Thymus (tissue), 11 donors: ENCODE data around the gene WDR83. TPM values are rescaled to one million over a fixed set of nuclear protein-coding genes. Genes with fewer than 3 reads are reported as not detected.
"Not testable (repeated sequence)": the region's sequence is repeated elsewhere in the genome, so short reads cannot be mapped to it uniquely, and the experiment has no call there.

ENCODE experiments used
- DNase-seq, 9 donors: peaks; one replicate each; pipeline ENCODE4 v3.0.0-alpha.2; 2013; ENCODE audit warnings: low spot score in 9 of 9, low read depth in 6 of 9, missing footprints in 1 of 9
- H3K27ac ChIP-seq, 2 donors: one replicate each; pipeline ENCODE4 v1.5.1; 2013; ENCODE audit warnings: control low read depth in 1 of 2, low read depth in 1 of 2, low read length in 1 of 2, mild to moderate bottlenecking in 1 of 2, moderate library complexity in 1 of 2
- H3K27me3 ChIP-seq, 2 donors: one replicate each; pipeline ENCODE4 v1.5.1; 2013; ENCODE audit warnings: low read length in 1 of 2; ENCODE audit not compliant: control insufficient read depth in 2 of 2, insufficient read depth in 1 of 2
- H3K36me3 ChIP-seq, 2 donors: one replicate each; pipeline ENCODE4 v1.5.1; 2013; ENCODE audit warnings: low read length in 1 of 2, mild to moderate bottlenecking in 1 of 2, moderate library complexity in 1 of 2; ENCODE audit not compliant: control insufficient read depth in 2 of 2, insufficient read depth in 2 of 2
- H3K4me1 ChIP-seq, 2 donors: one replicate each; pipeline ENCODE4 v1.5.1; 2013; ENCODE audit warnings: low read length in 2 of 2; ENCODE audit not compliant: control insufficient read depth in 2 of 2, insufficient read depth in 2 of 2
- H3K4me3 ChIP-seq, 2 donors: one replicate each; pipeline ENCODE4 v1.5.1; 2013; ENCODE audit warnings: low read length in 2 of 2, control low read depth in 1 of 2, mild to moderate bottlenecking in 1 of 2
- H3K9me3 ChIP-seq, 2 donors: one replicate each; pipeline ENCODE4 v1.5.1; 2013; ENCODE audit warnings: low read length in 1 of 2, mild to moderate bottlenecking in 1 of 2; ENCODE audit not compliant: control insufficient read depth in 2 of 2, insufficient read depth in 1 of 2
- WGBS: extraction: QIAGEN DNeasy Blood & Tissue Kit; methylation state at CpG from one replicate; pipeline ENCODE4 v1.1.7; 2013; 5-methylcytosine and 5-hydroxymethylcytosine counted together
- polyA plus RNA-seq: library from polyadenylated mRNA; stranded (reverse); fragments of 200-250 nt; gene quantifications from one replicate; pipeline ENCODE4 v1.2.3, GENCODE V29; 2013
- total RNA-seq: library from RNA; stranded (reverse); fragments of 120-200 nt; gene quantifications from one replicate; pipeline ENCODE4 v1.2.4, GENCODE V29; 2013
- donor health status: healthy.

WDR83 gene
- total and polyA plus RNA-seq, 2 donors, result 13.2 to 19.6 TPM

GRCh38 chr19:12675940-12676339 lies 9.3 kb downstream of the WDR83 start:
- Histone ChIP-seq H3K27ac (no peak overlapping the region), H3K9me3 (no peaks in the 10 kb centered on the region), H3K27me3 (no peaks in the 10 kb centered on the region), H3K36me3 (peaks cover 73 to 75% of the 10 kb centered on the region in 2 donors), H3K4me3 (no peak overlapping the region), H3K4me1 (peaks cover 0 to 10% of the 10 kb centered on the region in 2 donors)
- no peak for DNase-seq
- WGBS, result 97% methylated on average over 15 of the region's 15 CpGs

GRCh38 chr19:12676384-12676792 lies 9.8 kb downstream of the WDR83 start:
- Histone ChIP-seq H3K27me3 (no peaks in the 10 kb centered on the region), H3K4me3 (no peak overlapping the region), H3K4me1 (peaks cover 0 to 15% of the 10 kb centered on the region in 2 donors), H3K27ac (no peak overlapping the region), H3K36me3 (peaks cover 73 to 75% of the 10 kb centered on the region in 2 donors), H3K9me3 (no peaks in the 10 kb centered on the region)
- WGBS, result 50% methylated on average over 4 of the region's 4 CpGs
- DNase-seq, result peak in 6 of 9 donors; percentile 67 to 85 (median 73)

GRCh38 chr19:12676928-12677327 lies 10.3 kb downstream of the WDR83 start:
- H3K4me1 ChIP-seq, result peaks cover 0 to 15% of the 10 kb centered on the region in 2 donors
- WGBS, result 98% methylated on average over 12 of the region's 12 CpGs
- no peak overlapping the region for H3K4me3 ChIP-seq
- no peaks in the 10 kb centered on the region for H3K9me3 ChIP-seq
- DNase-seq, result no peak
- H3K36me3 ChIP-seq, result peaks cover 71 to 74% of the 10 kb centered on the region in 2 donors
- H3K27ac ChIP-seq, result no peak overlapping the region
- H3K27me3 ChIP-seq, result no peaks in the 10 kb centered on the region

- Histone ChIP-seq H3K4me1 (peaks cover 0 to 15% of the 10 kb centered on the region in 2 donors), H3K36me3 (peaks cover 63 to 65% of the 10 kb centered on the region in 2 donors)
- not testable (repeated sequence) for H3K27ac ChIP-seq, DNase-seq, H3K27me3 ChIP-seq, H3K4me3 ChIP-seq, H3K9me3 ChIP-seq
- 98% methylated on average over 5 of the region's 5 CpGs for WGBS
These were observed 11.4 kb downstream of the WDR83 start for GRCh38 chr19:12678039-12678438.

GRCh38 chr19:12680034-12680433 lies 13.4 kb downstream of the WDR83 start:
- no peak overlapping the region for H3K27ac ChIP-seq
- 98% methylated on average over 9 of the region's 9 CpGs for WGBS

DNA sequence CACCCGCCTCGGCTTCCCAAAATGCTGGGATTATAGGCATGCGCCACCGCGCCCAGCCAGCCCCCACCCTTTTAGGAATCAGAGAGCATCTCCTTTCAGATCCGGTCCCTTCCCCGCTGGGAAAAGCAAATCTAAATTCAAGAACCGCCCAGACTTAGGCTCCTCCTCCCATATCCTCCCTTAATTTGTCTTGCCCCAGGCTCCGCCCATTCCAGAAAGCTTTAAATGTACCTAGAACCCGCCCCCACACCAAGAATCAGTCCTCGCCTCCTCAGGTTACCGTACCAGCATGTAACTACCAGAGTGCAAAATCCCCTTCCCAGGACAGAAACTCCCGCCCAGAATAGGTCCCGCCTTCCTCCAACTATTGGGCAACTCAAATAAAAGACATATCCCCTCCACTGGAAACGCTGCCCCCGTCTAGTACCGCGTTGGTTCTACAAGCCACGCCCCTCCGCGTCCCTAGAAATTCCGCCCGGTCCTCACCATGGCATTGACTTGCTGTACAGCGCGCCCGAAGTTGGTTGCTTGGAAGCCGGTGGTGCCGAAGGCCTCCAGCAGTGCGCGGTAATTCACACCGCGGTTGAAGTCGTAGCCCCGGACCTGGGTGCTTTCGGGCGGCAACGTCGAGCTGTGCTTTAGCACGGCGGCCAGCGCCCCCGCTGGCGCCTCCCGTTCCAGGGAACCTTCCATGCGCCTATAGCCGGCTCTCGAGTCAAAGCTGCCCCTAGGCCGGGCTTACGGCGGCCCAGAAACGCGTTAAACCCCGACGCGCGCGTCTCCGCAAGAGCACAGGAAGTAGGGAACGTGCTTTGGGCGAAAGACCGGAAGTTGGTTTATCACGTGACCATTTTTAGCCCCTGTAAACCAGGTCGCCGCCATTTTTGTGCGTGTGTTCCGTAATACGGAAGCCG lies 14.7 kb downstream of the WDR83 start, which contains the start of gene DHPS:
DHPS (minus strand) TSS at position 807 of the 914 bp plus-strand sequence; CDS start at position 693, 114 bp downstream.
- Histone ChIP-seq H3K4me1 (peaks cover 0 to 15% of the 10 kb centered on the region in 2 donors), H3K36me3 (peaks cover 34 to 36% of the 10 kb centered on the region in 2 donors), H3K27me3 (no peaks in the 10 kb centered on the region), H3K9me3 (no peaks in the 10 kb centered on the region), H3K27ac (peak within 1 kb of the TSS; percentile 92 to 100), H3K4me3 (peak within 1 kb of the TSS; percentile 63 to 99)
- WGBS, result under 1% methylated on average over 68 of the region's 68 CpGs
- peak; percentile 92 to 99 (median 97) for DNase-seq

More at GRCh38 chr19:12680034-12680433, 13.4 kb downstream of the WDR83 start:
- no peak for DNase-seq
- Histone ChIP-seq H3K27me3 (no peaks in the 10 kb centered on the region), H3K36me3 (peaks cover 47 to 49% of the 10 kb centered on the region in 2 donors), H3K4me1 (peaks cover 0 to 15% of the 10 kb centered on the region in 2 donors), H3K9me3 (no peaks in the 10 kb centered on the region), H3K4me3 (no peak overlapping the region)

DNA sequence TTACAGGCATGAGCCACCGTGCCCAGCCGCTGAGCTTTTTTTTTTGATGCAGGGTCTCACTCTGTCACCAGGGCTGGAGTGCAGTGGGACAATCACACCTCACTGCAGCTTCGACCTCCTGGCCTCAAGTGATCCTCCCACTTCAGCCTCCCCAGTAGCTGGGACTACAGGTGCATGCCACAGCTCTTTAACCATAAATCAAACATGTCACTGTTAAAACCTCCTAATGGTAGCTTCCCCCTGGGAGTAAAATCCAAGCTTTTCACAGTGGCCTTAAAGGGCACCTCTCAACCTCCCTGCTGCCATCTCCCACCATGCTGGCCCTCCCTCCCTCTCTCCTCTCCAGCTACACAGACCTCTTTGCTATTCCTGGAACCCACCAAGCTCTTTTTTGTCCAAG lies 19.2 kb downstream of the WDR83 start:
- Histone ChIP-seq H3K4me3 (no peak overlapping the region), H3K27me3 (no peaks in the 10 kb centered on the region), H3K36me3 (peaks cover 0 to under 1% of the 10 kb centered on the region in 2 donors), H3K9me3 (no peaks in the 10 kb centered on the region), H3K4me1 (peaks cover 0 to 6% of the 10 kb centered on the region in 2 donors), H3K27ac (no peak overlapping the region)
- no peak for DNase-seq
- 100% methylated on average over 3 of the region's 3 CpGs for WGBS

GRCh38 chr19:12687496-12688196 lies 21.0 kb downstream of the WDR83 start, which contains the start of gene GNG14:
Gene GNG14, plus strand, starts transcription at chr19:12687998. Its CDS starts 51 bp downstream, at chr19:12688049.
- Histone ChIP-seq H3K4me3 (no peak within 1 kb of the TSS), H3K27me3 (no peaks in the 10 kb centered on the region), H3K27ac (no peak within 1 kb of the TSS), H3K4me1 (no peaks in the 10 kb centered on the region), H3K36me3 (peaks cover under 1 to 5% of the 10 kb centered on the region in 2 donors), H3K9me3 (no peaks in the 10 kb centered on the region)
- DNase-seq, result peak in 1 of 9 donors; percentile 51
- WGBS, result 87% methylated on average over 9 of the region's 9 CpGs
